NCI-H1417 treated with DMSO at 0.1 percent for 48 hours (cell line): ENCODE data around the gene EEF2KMT.
"Not testable (repeated sequence)": the region's sequence is repeated elsewhere in the genome, so short reads cannot be mapped to it uniquely, and the experiment has no call there.

Experiments
- DNase-seq: peaks from one replicate; lab custom pipeline; 2025; lab: John Stamatoyannopoulos, UW

Gene EEF2KMT, protein sequence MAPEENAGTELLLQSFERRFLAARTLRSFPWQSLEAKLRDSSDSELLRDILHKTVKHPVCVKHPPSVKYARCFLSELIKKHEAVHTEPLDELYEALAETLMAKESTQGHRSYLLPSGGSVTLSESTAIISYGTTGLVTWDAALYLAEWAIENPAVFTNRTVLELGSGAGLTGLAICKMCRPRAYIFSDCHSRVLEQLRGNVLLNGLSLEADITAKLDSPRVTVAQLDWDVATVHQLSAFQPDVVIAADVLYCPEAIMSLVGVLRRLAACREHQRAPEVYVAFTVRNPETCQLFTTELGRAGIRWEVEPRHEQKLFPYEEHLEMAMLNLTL

DNA sequence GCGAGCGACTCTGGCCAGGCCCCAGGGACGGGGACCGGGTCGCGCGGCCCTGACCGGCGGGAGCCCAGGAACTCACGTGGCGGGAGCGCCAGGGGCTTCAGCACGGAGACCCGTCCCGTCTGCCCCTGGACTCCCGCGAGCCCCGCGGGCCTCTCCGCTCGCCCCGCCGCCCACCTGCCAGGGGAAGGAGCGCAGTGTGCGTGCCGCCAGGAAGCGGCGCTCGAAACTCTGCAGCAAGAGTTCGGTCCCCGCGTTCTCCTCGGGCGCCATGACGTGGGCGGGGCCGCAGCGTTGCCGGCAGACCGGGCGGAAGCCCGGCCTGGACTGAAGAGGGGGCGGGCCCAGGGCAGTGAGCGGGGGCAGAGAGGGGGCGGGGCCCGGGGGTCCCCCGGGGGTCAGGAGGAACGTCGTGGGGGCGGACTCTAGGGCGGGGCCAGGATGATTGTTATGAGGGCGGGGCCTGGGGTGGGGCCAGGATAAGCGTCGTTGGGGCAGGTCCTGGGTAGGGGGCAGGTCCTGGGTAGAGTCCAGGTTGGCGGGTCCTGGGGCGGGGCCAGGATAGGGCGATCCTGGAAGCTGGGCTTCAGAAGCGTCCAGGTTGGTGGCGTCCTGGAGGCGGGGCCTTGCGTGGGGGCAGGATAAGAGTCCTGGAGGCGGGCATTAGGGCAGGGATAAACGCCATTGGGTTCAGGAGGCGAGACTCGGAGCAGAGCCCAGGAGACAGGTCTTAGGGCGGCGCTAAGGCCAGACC is at the start of gene EEF2KMT:
Gene EEF2KMT, minus strand, starts transcription at position 326 of the 751 bp plus-strand sequence. Its CDS starts 56 bp downstream, at position 270.
- peak; percentile 91 for DNase-seq

DNA sequence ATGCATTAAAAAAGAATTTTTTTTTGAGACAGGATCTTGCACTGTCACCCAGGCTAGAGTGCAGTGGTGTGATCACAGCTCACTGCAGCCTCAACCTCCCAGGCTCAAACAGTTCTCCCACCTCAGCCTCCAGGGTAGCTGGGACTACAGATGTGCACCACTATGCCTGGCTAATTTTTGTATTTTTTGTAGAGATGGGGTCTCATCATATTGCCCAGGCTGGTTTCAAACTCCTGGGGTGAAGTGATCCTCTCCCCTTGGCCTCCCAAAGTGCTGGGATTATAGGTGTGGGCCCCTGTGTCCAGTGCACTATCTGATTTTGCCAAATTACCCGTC is 47.0 kb upstream of the EEF2KMT start:
- not testable (repeated sequence) for DNase-seq

DNA sequence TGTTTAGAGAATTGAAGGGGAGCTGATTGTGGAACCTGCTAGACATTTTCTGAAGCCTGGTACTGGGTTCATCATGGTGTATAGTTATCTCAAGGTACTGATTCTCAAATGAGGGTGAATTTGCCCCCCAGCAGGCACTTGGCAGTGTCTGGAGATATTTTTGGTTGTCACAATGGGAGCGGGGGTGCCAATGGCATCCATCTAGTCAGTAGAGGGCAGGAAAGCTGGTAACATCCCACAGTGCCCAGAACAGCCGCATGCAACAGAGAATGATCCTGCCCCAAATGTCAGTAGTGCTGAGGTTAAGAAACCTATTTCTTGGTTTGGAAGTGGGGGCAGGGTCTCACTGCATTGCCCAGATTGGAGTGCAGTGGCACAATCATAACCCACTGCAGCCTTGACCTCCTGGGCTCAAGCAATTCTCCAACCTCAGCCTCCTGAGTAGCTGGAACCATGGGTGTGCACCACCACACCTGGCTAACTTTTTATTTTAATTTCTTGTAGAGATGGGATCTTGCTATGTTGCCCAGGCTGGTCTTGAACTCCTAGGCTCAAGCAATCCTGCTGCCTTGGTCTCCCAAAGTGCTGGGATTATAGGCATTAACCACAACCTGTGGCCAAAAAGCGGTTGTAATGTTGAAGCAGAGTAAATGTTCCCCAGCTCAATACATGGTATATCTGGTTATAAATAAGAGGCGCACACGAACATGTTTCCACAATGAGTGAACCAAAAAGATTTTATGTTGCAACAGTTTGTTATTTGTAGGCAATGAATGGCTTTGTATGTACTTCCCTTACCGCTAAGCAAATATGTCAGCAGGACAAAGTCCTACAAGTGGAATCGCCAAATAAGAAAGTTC is 46.4 kb upstream of the EEF2KMT start:
- no peak for DNase-seq

DNA sequence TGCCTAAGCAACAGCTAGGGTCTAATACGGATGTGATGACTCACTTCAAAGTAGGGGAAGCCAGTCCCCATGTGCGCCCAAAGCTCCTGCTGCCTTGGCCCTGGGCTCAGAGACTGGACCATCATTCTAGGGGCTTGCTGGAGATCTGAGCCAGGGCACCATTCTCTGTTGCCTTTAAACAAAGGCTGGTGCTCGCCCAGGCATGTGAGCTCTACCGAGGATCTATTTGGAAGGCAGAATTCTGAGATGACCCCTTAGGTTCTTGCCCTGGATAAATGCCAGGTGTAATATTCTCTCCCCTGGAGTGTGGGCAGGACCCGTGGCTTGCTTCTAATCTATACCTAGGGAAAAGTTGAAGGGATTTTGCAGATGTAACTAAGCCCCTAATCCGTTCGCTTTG is 42.6 kb upstream of the EEF2KMT start:
- DNase-seq: not testable (repeated sequence)

DNA sequence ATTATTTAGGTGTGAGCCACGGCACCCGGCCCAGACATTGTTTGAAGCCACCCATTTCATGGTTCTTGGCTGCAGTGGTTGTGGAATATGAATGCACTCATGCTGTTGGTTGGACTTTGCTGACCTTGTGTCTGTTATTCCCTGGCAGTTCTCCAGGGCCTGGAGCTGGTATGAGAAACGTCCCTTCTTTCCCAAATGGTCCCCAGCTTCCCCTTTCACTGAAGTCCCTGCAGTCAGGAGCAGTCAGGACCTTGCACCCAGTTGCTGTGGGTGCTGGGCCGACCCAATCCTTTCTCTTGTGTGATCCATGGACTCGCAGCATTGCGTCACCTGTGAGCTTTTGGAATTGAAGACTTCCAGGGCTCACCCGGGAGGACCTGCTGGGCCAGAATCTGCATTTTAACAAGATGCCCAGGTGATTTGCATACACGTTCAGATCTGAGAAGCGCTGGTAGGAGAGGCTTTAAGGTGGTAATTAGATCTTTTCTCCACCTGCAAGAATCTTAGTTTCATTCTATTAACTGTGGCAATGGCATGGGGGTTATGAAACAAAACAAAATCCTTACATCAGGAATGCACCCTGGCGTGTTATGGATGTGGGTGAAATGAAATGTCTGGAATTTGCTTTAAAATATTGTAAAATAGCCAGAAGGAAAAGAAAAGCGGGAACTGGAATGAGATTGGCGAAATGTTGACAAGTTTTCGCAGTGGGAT is 37.3 kb upstream of the EEF2KMT start:
- not testable (repeated sequence) for DNase-seq

DNA sequence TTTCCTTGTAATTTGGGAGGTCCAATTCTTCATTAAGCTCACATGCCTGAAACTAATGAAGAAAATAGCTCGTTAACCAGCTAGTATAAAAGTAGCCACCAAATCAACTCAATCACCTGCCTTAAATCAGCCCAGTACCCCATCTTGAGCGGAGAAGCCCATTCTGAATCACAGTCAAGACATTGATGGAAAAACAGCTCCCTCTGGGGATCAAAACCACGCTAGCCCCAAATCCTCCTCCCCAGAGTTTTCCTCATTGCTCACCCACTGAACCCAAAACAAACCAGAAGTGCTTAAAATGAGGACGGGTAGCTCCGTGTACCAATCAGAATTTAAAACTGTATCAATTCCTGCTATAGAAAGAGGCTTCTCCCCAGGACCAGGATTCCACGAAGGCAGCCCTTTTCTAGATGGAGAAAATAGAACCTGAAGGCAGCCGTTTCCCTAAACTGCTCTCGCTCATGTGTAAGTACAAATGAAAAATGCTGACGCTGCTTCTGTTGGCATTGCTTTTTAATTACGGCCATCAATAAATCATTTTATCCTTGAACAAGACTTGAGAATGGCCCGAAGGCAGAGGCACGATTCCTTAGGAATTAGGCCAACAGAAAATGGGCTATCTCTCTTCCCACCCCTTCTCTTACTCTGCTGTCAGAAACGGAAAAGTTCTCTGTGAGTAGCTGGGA is 35.5 kb upstream of the EEF2KMT start:
- not testable (repeated sequence) for DNase-seq

DNA sequence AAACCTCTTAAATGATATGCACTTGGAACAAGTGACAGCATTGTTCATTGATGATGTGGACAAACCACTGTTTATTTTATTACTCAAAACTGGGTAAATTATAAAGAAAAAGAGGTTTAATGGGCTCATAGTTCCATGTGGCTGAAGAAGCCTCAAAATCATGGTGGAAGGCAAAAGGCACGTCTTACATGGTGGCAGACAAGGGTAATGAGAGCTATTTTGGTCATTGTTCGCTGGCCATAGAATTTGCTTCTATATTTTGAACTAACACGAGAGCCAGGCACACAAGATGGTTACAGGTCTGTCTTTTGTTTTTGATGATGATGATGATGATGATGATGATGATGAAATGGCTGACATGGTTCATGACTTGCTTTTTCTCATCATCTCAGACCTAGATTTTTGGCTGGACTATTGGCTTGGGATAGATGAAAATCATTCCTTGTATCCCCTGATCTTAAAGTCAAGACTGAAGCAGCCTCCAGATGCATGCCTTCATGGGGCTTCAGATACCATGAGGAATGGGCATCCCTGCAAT is 33.9 kb upstream of the EEF2KMT start:
- not testable (repeated sequence) for DNase-seq

DNA sequence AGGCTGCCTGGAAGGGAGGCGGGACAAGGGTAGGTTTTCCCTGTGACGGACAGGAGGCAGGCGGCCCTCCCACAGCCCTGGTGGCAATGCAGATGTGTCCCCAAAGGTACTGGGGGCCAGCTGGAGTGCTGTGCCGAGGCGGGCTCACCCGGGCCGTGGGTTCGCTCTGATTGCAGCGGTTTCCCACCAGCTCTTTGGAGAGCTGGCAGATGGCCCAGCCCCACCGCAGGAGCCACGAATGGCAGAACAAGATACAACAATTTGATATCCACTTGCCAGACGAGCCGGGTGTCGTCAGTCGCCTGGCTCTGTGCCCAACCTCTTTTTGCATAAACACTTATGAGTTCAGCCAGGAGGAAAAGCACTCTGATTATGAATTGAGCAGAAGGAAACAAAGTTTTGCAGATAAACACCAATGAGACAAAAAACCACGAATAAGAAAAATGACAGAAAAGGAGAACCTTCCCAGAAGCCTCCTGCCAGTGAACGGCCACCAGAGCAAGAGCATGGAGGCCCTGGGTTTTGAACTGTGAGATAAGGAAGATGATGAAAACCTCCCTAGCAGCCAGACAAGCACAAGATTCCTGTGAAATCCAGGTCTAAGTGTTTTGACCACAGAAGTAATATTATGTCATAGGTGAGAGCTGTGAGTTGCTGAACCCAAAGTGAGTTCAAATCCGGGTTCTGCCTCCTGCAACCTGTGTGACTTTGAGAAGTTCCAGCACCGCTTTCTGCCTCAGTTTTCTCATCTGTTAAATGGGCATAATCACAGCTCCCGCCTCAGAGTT is 19.9 kb upstream of the EEF2KMT start:
- DNase-seq: peak; percentile 2

DNA sequence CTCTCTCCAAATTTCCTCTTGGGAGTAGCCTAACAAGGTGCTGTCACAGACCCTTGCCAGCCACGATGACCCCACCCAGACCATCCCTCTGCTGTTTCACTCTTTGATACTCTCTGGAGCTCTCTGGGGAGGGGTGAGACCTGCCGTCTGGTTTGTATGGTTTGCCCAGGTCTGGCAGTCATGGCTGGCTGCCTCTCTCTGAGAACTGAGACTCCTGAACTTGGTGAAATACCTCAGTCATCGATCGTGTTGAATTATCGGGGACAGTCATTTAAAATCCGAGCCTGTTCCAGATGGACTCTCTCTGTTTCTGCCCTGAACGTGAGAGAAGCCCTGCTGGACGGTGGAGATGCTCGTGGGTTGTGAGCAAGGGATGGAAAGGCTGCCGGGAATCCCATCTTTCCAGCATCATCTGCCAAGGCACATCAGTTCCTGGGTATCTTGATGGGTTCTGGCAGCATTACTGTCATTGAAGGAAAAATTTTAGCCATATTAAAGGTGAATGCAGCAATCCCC is 19.2 kb upstream of the EEF2KMT start:
- not testable (repeated sequence) for DNase-seq

DNA sequence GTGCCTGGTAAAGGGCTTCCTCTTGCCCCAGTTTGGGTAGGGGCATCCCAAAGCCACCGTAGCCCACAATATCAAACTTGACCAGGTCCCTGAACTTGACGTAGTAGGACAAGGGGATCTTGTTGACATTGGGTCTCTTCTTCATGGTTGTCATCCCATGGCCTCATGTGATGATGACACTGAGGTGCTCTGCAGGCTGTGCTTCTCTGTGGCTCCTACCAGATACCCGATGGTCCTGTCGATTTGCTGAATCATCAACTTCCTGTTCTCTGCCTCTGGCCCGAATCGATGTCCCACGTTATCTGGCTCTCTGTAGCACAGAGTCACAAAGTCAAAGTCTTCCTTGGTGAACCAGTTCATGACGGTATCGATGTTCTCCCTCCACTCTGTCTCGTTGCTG is 13.3 kb upstream of the EEF2KMT start:
- DNase-seq: not testable (repeated sequence)

DNA sequence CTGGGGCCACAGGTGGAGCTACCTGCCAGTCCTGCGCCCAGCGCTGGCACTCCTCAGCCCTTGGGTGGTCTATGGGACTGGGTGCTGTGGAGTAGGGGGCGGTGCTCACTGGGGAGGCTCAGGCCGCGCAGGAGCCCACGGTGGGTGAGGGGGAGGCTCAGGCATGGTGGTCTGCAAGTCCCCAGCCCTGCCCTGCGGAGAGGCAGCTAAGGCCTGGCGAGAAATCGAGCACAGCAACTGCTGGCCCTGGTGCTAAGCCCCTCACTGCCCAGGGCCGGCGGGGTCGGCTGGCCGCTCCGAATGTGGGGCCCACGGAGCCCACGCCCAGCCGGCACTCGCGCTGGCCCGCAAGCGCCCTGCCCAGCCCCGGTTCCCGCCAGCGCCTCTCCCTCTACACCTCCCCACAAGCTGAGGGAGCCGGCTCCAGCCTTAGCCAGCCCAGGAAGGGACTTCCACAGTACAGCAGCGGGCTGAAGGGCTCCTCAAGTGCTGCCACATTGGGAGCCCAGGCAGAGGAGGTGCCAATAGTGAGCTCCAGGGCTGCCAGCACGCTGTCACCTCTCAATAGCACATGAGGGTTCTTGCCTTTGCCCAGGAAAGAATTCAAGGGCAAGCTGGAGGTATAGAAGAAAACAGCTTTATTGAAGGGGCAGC is 11.0 kb upstream of the EEF2KMT start:
- no peak for DNase-seq

DNA sequence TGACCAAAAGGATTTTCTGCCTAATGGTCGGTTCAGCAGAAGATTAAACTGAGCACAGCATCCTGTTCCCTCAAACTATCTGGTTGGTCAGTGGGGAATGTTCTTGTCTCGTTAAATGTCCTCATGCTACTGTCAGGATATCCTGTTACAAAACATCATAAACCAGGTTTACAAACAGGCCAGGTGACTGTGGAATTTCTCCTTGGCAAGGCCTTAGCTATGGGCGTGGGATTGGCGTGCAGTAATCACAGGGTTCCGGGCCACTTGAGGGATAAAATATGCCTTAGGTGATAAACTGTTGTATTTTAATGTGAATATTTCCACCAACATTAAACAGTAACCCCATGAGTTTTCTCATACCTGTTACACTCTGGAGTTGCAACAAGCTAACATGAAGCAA is 7.4 kb upstream of the EEF2KMT start:
- DNase-seq: not testable (repeated sequence)

DNA sequence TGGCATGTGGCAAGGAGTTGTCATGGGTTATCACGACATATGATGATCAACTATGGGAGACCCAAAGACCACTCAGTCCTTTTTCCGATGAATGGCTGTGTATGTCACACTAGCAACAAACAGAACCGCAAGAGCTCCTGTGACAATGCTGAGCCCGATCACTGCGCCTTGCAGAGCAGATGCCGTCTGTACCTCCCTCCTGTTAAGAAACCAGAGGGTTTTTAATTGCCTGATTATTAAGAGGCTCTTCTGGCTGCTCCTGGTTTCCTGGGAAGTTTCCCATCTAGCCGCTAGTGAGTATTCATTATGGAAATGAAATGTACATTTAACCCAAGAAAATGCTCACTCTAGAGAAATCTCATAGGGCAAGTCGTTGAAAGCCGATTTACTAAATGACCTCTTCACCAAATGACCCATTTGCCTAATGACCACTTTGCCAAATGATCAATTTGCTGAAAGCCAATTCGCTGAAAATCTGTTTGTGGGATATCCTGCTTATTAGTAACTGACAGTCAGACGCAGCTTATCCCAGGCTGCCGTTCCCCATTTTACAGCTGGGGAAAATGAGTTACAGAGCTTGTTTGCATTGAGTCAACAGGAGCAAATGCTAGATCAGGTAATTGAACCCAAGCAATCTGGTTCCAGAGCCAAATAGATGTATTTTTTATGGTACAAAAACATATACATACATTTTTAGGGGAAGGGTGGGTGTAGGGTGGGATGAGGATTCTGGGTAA is 5.9 kb upstream of the EEF2KMT start:
- DNase-seq: not testable (repeated sequence)

DNA sequence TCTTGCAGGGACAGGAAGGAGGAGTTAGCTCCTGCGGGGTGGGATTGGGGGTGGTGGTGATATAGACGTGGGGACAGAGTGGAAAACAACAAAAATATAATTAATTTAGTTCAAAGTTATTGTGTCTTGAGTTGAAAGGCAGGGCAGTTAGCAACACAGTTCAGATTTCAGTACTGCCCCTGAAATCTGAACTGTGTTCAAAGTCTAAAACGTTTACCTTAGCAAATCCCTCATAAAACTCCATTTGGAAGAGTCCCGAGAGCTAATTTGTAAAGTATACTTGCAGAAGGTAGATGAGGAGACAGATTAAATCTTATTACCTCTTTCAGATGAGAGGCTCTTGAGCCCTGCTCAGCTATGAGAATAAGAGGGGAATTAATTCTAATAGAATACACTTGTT is 1.6 kb upstream of the EEF2KMT start:
- DNase-seq: not testable (repeated sequence)

DNA sequence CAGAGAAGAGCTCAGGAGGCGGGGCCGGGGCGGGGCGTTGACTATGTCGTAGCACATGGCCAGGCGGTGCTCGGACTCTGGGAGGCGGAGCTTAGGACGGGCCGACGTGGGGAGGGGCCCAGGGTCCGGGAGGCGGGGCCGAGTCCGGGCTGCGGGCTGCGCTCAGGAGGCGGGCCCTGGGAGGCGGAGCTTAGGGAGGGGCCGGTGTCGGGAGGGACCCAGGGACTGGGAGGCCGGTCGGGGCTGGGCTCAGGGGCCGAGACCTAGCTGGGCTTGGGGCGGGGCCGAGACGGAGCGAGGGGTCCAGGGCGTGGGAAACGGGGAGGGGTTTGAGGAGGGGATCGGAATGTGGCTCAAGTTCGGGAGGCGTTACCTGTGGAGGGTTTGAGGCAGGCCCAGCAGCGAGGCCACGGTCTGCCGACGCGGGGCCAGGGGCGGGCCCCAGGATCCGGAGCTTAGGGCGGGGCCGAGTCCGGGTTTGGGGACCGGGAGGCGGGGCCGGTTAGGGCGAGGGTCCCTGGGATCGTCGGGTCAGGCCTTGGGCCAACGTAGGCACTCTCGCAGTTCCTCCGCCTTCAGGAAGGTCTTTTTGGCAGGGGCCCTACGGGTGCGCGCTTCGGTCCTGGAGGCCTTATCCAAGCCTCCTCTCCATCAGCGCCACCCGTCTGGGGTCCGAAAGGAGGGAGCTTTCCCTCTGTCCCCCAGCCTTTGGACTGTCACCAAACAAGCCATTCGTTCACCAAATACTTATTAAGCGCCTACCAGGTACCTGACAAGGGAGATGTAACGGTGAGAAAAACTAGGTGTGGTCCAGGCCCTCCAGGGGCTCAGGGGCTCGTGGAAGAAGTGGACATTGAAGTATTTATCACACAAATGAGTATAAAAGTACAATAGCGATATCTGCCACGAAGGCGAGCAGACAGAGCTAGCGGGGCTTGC is 895 bp upstream of the EEF2KMT start:
- DNase-seq: not testable (repeated sequence)

DNA sequence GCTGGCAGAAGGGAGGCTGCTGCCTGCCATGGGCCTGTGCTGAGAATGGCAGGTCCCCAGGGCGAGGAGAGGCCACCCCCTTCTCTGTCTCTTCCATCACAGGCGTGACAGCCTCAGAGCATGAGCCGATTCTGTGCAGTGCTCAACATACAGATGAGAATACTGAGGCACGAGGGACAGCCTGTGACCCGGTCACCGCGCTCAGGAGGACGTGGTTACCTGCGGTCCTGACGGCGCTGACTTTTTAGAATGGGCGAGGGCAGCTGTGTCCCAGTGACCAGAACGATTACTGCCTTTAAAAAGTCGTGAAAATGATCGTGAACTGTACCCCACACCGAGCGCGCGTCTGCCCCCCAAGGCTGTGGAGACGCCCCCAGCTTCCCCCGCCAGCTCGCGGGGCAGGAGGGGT is 530 bp downstream of the EEF2KMT start:
- not testable (repeated sequence) for DNase-seq

DNA sequence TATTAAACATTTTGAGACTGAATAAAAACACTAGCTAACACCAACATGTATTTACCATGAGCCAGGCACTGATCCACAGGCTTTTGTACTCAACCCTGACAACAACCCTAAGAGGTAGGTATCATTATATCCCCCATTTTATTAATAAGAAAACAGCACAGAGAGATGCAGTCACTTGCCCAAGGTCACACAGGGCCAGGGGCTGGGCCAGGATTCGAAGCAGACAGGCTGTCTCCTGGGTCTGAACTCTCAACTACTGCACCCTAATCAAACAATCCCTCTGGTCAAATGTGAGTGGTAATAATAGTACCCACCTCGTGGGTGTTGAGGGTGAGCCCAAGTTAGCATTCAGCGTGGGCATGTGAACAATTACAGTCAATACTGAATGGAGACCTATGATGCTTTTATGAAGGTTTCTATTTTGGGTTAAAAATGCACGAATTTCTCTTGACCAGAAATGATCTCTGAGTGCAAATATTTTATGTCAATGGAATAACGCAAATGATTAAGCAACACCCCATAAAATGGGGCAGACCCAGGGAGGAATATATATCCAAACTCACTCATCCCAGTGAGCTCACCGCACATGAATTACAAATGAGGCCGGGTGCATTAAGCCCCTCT is 1.0 kb downstream of the EEF2KMT start:
- not testable (repeated sequence) for DNase-seq
